Measurements from ENCODE around the gene LHX2.
A peak's percentile ranks its signal among the peaks of the same experiment; 100 is the strongest.

LHX2 gene, protein sequence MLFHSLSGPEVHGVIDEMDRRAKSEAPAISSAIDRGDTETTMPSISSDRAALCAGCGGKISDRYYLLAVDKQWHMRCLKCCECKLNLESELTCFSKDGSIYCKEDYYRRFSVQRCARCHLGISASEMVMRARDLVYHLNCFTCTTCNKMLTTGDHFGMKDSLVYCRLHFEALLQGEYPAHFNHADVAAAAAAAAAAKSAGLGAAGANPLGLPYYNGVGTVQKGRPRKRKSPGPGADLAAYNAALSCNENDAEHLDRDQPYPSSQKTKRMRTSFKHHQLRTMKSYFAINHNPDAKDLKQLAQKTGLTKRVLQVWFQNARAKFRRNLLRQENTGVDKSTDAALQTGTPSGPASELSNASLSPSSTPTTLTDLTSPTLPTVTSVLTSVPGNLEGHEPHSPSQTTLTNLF

DNA sequence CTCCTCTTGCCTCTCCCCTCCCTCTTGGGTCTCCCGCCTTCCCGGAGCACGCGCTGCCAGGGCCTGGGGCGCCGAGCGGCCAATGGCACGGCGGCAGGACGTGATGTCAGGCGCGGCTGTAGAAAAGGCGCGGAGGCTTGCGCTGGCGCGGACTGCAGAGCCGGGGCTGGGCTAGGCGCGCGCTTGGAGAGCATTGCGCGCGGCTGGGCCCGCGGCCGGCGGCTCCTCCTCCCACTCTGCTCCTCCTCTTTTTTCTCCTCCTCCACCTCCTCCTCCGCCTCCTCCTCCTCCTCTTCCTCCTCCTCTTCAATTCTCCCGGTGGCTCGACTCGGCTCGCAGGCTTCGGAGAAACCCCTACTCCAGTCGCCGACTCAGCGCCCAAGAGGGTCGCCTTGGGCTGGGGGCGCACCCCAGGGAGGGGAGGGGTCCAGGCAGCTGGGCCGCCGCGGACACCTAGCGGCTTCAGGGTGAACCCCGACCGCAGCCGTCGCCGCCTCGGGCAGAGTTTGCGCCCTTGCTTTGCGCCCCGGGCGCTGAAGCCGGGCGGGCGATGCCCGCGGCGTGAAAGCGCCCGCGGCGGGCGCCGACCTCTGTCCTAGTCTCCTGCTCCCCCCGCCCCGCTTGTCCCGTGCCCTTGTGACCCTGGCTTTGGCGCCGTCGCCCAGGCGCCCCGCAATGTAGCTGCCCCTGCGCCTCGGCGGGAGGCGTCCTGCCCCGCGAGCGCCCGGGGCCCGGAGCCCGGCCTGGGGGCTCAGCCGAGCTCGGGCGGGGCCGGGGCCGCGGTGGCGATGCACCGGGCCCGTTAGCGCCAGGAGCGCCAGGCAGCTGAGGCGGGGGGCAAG, at the start of gene LHX2:
Gene LHX2 (plus strand): TSS at position 309 of the 842 bp plus-strand sequence. CDS start 581 bp downstream, outside the sequence.
- TF ChIP-seq, protein P1, sequence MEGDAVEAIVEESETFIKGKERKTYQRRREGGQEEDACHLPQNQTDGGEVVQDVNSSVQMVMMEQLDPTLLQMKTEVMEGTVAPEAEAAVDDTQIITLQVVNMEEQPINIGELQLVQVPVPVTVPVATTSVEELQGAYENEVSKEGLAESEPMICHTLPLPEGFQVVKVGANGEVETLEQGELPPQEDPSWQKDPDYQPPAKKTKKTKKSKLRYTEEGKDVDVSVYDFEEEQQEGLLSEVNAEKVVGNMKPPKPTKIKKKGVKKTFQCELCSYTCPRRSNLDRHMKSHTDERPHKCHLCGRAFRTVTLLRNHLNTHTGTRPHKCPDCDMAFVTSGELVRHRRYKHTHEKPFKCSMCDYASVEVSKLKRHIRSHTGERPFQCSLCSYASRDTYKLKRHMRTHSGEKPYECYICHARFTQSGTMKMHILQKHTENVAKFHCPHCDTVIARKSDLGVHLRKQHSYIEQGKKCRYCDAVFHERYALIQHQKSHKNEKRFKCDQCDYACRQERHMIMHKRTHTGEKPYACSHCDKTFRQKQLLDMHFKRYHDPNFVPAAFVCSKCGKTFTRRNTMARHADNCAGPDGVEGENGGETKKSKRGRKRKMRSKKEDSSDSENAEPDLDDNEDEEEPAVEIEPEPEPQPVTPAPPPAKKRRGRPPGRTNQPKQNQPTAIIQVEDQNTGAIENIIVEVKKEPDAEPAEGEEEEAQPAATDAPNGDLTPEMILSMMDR (conservative IDR thresholded peaks at IDR 0.05; ENCODE audit: low read length): no peak; the same call in 1 of the 2 replicates
- peak within 1 kb of the TSS; percentile 51 for H3K4me3 ChIP-seq (ENCODE audit: low read length)
- peak; percentile 71 for DNase-seq (ENCODE audit: low read depth)

DNA sequence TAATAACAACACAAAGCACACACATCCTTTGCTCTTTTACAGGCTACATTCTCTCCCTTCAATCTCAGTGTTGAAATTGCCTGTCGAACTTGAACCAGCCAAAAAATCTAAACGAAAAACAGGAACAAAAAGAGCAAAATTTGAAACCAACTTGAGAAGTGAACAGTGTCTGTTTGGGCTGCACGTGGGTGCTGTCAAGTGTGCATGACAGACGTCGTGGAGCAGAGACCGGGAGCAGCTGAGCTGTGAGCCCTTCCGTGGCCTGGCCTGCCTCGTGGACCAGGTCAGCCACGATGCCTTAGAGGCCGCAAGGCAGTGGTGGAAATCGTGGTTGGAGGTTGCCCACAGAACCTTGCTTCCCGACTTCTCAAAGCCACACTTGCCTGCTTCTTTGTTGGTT, 46.8 kb upstream of the LHX2 start:
- no peak overlapping the region for H3K4me3 ChIP-seq (ENCODE audit: low read length)
- TF ChIP-seq, protein P1 (conservative IDR thresholded peaks at IDR 0.05; ENCODE audit: low read length): no peak
- DNase-seq (ENCODE audit: low read depth): no peak

DNA sequence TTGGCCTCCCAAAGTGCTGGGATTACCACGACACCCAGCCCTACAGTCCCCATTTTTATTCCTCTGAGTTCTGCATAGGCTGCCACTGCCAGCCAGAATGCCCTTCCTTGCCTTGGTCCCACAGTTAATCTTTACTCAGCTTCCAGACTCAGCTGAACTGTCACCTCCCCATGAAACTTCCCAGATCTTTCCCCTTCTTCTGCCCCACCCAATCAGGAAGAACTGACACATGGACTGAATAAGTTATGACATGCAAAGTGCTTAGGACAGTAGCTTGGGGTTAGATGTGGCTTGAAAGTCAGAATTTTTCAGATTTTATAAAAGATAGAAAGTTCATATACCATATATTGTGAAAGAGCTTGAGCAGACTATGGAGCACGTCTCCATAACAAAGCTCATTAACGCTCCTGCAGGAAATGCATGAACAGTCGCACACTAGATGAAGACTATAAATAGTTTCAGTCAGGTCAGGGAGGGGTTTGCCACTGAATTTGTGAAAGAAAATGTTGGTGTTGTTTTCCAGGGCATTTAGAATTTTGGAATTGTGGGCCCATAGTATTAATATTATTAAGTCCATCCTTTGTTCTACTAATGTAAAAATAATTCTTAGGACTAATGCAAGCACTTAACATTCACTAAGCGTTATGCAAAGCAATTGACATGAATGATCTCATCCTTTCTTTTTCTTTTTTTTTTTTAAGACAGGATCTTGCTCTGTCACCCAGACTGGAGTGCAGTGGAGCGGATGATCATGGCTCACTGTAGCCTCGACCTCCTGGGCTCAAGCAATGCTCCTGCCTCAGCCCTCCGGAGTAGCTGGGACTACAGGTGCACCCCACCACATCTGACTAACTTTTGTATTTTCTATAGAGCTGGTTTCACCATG, 45.5 kb upstream of the LHX2 start:
- DNase-seq (ENCODE audit: low read depth): no peak
- TF ChIP-seq, protein P1 (conservative IDR thresholded peaks at IDR 0.05; ENCODE audit: low read length): no peak
- no peak overlapping the region for H3K4me3 ChIP-seq (ENCODE audit: low read length)

DNA sequence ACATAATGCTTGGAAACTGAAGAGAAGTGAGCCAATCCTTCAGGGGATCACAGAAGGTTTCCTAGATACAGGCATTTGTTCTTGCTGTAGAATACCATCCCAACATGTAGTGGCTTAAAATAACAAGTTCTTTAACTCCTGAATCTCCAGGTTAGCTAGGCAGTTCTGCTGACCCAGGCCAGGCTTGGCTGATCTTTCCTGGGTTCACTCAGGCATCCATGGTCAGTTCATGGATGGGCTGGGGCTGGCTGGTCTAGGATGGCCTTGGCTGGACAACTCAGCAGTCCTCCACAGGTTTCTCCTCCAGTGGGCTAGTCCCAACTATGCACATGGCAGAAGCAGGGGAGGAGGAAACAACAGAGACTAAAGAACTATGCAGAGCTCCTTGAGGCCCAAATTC, 44.2 kb upstream of the LHX2 start:
- DNase-seq (ENCODE audit: low read depth): no peak
- TF ChIP-seq, protein P1 (conservative IDR thresholded peaks at IDR 0.05; ENCODE audit: low read length): no peak
- H3K4me3 ChIP-seq (ENCODE audit: low read length): no peak overlapping the region

DNA sequence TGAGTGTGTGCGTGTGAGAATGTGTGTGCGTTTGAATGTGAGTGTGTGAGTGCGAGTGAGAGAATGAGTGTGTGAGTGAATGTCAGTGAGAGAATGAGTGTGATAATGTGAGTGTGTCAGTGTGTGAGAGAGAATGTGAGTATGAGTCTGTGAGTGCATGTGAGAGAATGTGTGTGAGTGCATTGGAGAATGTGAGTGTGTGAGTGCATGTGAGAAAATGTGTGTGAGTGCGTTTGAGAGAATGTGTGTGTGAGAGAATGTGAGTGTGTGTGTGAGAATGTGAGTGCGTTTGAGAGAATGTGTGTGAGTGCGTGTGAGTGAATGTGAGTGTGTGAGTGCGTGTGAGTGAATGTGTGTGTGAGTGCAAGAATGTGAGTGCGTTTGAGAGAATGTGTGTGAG, 39.0 kb upstream of the LHX2 start:
- DNase-seq (ENCODE audit: low read depth): no peak
- TF ChIP-seq, protein P1 (conservative IDR thresholded peaks at IDR 0.05; ENCODE audit: low read length): no peak
- H3K4me3 ChIP-seq (ENCODE audit: low read length): no peak overlapping the region

DNA sequence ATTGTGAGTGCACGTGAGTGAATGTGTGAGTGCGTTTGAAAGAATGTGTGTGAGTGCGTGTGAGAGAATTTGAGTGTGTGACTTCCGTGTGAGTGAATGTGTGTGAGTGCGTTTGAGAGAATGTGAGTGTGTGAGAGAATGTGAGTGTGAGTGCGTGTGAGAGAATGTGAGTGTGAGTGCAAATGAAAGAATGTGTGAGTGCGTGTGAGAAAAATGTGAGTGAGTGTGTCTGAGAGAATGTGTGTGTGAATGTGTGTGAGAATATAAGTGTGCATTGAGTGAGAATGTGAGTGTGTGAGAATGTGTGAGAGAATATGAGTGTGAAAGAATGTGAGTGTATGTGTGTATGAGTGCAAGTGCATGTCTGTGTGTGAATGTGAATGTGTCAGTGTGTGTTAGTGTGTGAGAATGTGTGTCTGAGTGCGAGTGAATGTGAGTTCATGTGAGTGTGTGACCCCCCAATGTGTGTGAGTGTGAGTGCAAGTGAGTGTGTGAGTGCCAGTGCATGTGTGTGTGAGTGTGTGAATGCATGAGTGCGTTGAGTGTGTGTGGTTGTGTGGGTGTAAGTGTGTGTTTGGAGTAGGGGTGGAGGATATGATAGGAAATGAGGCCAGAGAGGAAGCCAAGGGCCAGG, 37.9 kb upstream of the LHX2 start:
- no peak for DNase-seq (ENCODE audit: low read depth)
- TF ChIP-seq, protein P1 (conservative IDR thresholded peaks at IDR 0.05; ENCODE audit: low read length): no peak
- no peak overlapping the region for H3K4me3 ChIP-seq (ENCODE audit: low read length)
